OCI-LY7 (cell line): ENCODE data around the gene FAM222A.

Source experiments
- CTCF ChIP-seq: fragments of 200-600 bp; sonication (generic); conservative IDR thresholded peaks from 2 replicates; pipeline ENCODE4 v1.5.1; 2014; ENCODE audit warnings: mild to moderate bottlenecking, antibody characterized with exemption, low read length, moderate library complexity, mixed read lengths
- EZH2phosphoT487 ChIP-seq: fragments of 200-600 bp; sonication (generic); IDR thresholded peaks from 2 replicates; pipeline ENCODE4 v1.6.1; 2018; ENCODE audit warnings: low read depth, borderline replicate concordance, mild to moderate bottlenecking, mixed run types, antibody characterized with exemption, low read length, moderate library complexity, mixed read lengths

- TF ChIP-seq CTCF (peak; percentile 90), EZH2phosphoT487 (no peak)
Measured at GRCh38 chr12:109775172-109775881, 61.7 kb downstream of the FAM222A start.
